Ishikawa (cell line): ENCODE results near the gene ASAP2.

Experiments
- CEBPB ChIP-seq: IDR thresholded peaks from 2 replicates; pipeline ENCODE4 v1.6.1; 2012
- EGR1 ChIP-seq: IDR thresholded peaks from 2 replicates; pipeline ENCODE4 v1.6.1; 2012
- EP300 ChIP-seq: IDR thresholded peaks from 2 replicates; pipeline ENCODE4 v1.6.1; 2012; ENCODE audit warnings: borderline replicate concordance
- NFIC ChIP-seq: IDR thresholded peaks from 2 replicates; pipeline ENCODE4 v1.6.1; 2012
- RAD21 ChIP-seq: IDR thresholded peaks from 2 replicates; pipeline ENCODE4 v1.6.1; 2012; ENCODE audit warnings: low read depth
- TAF1 ChIP-seq: IDR thresholded peaks from 2 replicates; pipeline ENCODE4 v1.6.1; 2012; ENCODE audit warnings: low read depth, mild to moderate bottlenecking
- TCF12 ChIP-seq: IDR thresholded peaks from 2 replicates; pipeline ENCODE4 v1.6.1; 2012; ENCODE audit warnings: low read depth
- YY1 ChIP-seq: IDR thresholded peaks from 2 replicates; pipeline ENCODE4 v1.6.1; 2012; ENCODE audit warnings: low read depth

GRCh38 chr2:9275399-9275798, 68.8 kb downstream of the ASAP2 start:
- TF ChIP-seq YY1 (no peak), CEBPB (no peak), NFIC (no peak), RAD21 (no peak), TAF1 (no peak), EGR1 (no peak), EP300 (no peak), TCF12 (no peak)
